ENCODE data around the gene GET4. TPM values are rescaled to one million over a fixed set of nuclear protein-coding genes. Genes with fewer than 3 reads are reported as not detected.

Gene GET4
- total and polyA plus RNA-seq, 2 of the 4 experiments (the other 2 are of a cell fraction), result 11.3 to 30.9 TPM

GRCh38 chr7:849145-849544 is 27.2 kb upstream of the GET4 start:
- intact Hi-C loops (cut with micrococcal nuclease), result no loop called here
- no peak for DNase-seq
- no peak overlapping the region for H2BK120ac ChIP-seq (ENCODE audit: low read depth, low read length)

More at GRCh38 chr7:849145-849544, 27.2 kb upstream of the GET4 start:
- Histone ChIP-seq H3K9me3 (ENCODE audit: control insufficient read depth, insufficient read depth, low read length) (no peaks in the 10 kb centered on the region), H3K4me3 (ENCODE audit: insufficient read depth, low read depth, low read length) (no peak overlapping the region), H3K79me1 (ENCODE audit: low read depth in 1 of 2, low read length in 2 of 2) (peaks cover 18 to 58% of the 10 kb centered on the region in 2 experiments; a peak in 3 of 4 replicates), H2BK15ac (ENCODE audit: low read depth, low read length) (no peak overlapping the region), H3K27ac (ENCODE audit: insufficient read depth, low read length) (no peak overlapping the region), H3K56ac (ENCODE audit: extremely low read depth, insufficient read depth, low read length) (no peak overlapping the region), H4K8ac (ENCODE audit: low read depth in 2 of 2, low read length in 2 of 2) (no peak overlapping the region), H4K5ac (ENCODE audit: low read depth, low read length) (no peak overlapping the region), H2AFZ (replicated peaks; ENCODE audit: low read length, poor library complexity) (no peak overlapping the region), H3K9me1 (ENCODE audit: insufficient read depth, low read length) (peaks cover 6% of the 10 kb centered on the region; the same call in 1 of the 2 replicates), H4K91ac (ENCODE audit: insufficient read depth, low read depth, low read length) (no peak overlapping the region), H4K20me1 (ENCODE audit: insufficient read depth, low read length) (peaks cover 12% of the 10 kb centered on the region; the same call in 1 of the 2 replicates), H3K18ac (ENCODE audit: low read depth, low read length) (no peak overlapping the region), H2AK9ac (replicated peaks; ENCODE audit: low read depth, low read length, poor library complexity) (no peak overlapping the region), H2BK5ac (ENCODE audit: low read depth, low read length, poor library complexity, severe bottlenecking) (no peak overlapping the region), H2AK5ac (ENCODE audit: low read depth, low read length) (no peak overlapping the region), H3K36me3 (ENCODE audit: control insufficient read depth, insufficient read depth, low read length) (peaks cover 48% of the 10 kb centered on the region), H3K23ac (ENCODE audit: low read depth, low read length) (no peak overlapping the region), H3K4me2 (ENCODE audit: low read depth, low read length) (no peak overlapping the region), H3K14ac (replicated peaks; ENCODE audit: low read depth, low read length) (no peak overlapping the region), H3K9ac (ENCODE audit: low read depth, low read length) (no peak overlapping the region), H3K27me3 (ENCODE audit: control insufficient read depth, insufficient read depth, low read length) (no peaks in the 10 kb centered on the region), H3K4ac (ENCODE audit: low read depth, low read length) (no peak overlapping the region), H3K4me1 (ENCODE audit: control insufficient read depth, insufficient read depth, low read length) (no peaks in the 10 kb centered on the region), H2BK20ac (ENCODE audit: low read depth, low read length) (no peak overlapping the region)
- POLR2A ChIA-PET (ENCODE audit: unreplicated experiment), result no interaction called here
- in situ Hi-C loops (cut with MboI; ENCODE audit: low sequenced_read_pairs), result no loop called here
- ATAC-seq (ENCODE audit: low read depth), result no peak
- WGBS, 2 experiments (ENCODE audit: extremely low coverage in 2 of 2, insufficient read length in 1 of 2), result 97% methylated on average over 4 of the region's 14 CpGs; no CpG with 5 or more reads in 1 of the 2 experiments
- TSS peak; percentile 12 for BruUV-seq (replicated peaks)
- dilution Hi-C loops (cut with HindIII; ENCODE audit: low sequenced_read_pairs, unreplicated experiment), result no loop called here
- CTCF ChIA-PET, result interaction anchor here (0.5 kb wide), 1 partner anchor 16 kb away, joined by 12 read pairs; no protein-coding TSS in a partner anchor
- TF ChIP-seq USF2 (IDR thresholded peaks at IDR 0.05; ENCODE audit: low read depth, low read length), result no peak

Data from IMR-90 (cell line).